Measurements from ENCODE around the gene ESR1. TPM values are rescaled to one million over a fixed set of nuclear protein-coding genes. Genes with fewer than 3 reads are reported as not detected.

Gene ESR1
- polyA plus RNA-seq, 1 of the 3 experiments (the other 2 are of a cell fraction) = under 0.01 TPM

DNA sequence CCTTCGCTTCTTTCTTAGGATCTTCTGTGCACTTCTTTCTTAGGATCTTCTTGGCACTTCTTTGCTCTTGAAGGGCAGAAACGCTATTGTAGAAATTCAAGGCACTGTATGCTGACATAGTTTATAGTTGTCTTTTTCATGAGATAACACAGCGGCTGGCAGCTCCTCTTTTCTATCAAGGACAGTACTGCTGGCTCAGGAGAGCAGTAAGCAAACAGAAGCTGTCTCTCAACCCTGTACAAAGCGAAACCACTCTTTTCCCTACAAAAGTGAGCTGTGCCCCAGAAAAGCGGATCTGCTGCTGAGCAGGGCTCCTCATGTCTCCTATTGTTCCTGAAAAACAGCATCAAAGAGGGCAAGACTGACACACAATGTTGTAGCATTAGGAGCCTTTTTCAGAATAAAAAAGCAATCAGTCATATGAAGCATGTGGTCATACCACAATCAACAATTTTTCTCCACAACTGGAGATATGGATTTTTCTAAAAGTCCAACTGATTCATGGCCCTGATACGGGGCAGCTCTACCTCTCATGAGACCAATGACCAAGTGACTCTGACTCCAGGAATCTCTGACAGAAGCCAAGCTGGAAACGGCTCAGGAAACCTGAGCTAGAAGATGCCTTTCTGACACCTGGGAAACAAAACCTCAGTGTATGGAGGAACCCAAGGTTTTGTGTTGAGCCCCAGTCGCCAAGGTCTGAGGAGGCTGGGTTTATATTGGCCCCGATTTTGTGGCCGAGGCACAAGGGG lies 255.9 kb downstream of the ESR1 start:
- no peaks in the 10 kb centered on the region for H3K9me2 ChIP-seq
- no peaks in the 10 kb centered on the region for H3K4me1 ChIP-seq (ENCODE audit: control insufficient read depth in 1 of 2, insufficient read depth in 2 of 2, low read depth in 1 of 2, low read length in 1 of 2)
- no peaks in the 10 kb centered on the region for H3F3A ChIP-seq (replicated peaks; ENCODE audit: insufficient read depth)
- TF ChIP-seq, protein P1, sequence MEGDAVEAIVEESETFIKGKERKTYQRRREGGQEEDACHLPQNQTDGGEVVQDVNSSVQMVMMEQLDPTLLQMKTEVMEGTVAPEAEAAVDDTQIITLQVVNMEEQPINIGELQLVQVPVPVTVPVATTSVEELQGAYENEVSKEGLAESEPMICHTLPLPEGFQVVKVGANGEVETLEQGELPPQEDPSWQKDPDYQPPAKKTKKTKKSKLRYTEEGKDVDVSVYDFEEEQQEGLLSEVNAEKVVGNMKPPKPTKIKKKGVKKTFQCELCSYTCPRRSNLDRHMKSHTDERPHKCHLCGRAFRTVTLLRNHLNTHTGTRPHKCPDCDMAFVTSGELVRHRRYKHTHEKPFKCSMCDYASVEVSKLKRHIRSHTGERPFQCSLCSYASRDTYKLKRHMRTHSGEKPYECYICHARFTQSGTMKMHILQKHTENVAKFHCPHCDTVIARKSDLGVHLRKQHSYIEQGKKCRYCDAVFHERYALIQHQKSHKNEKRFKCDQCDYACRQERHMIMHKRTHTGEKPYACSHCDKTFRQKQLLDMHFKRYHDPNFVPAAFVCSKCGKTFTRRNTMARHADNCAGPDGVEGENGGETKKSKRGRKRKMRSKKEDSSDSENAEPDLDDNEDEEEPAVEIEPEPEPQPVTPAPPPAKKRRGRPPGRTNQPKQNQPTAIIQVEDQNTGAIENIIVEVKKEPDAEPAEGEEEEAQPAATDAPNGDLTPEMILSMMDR (IDR thresholded peaks at IDR 0.05) = no peak
- TF ChIP-seq NFIC (IDR thresholded peaks at IDR 0.05; ENCODE audit: borderline replicate concordance) (no peak), RFX5 (IDR thresholded peaks at IDR 0.05; ENCODE audit: low read length) (no peak), JUND (IDR thresholded peaks at IDR 0.05) (no peak), SIN3A (IDR thresholded peaks at IDR 0.05; ENCODE audit: borderline replicate concordance, low read depth, low read length) (no peak), FOXJ3 (CRISPR knock-in tag; IDR thresholded peaks at IDR 0.05) (no peak), EZH2phosphoT487 (IDR thresholded peaks at IDR 0.05; ENCODE audit: borderline replicate concordance, low read depth) (no peak), FOXM1 (IDR thresholded peaks at IDR 0.05; ENCODE audit: low read depth) (no peak), GABPA (IDR thresholded peaks at IDR 0.05; ENCODE audit: low read depth) (no peak), RAD21 (IDR thresholded peaks at IDR 0.05; ENCODE audit: low read length) (no peak), ELF1 (IDR thresholded peaks at IDR 0.05) (no peak), RXRA (IDR thresholded peaks at IDR 0.05; ENCODE audit: borderline replicate concordance, low read depth) (no peak), FOSL2 (IDR thresholded peaks at IDR 0.05; ENCODE audit: borderline replicate concordance, low read depth) (no peak), POLR2AphosphoS5 (IDR thresholded peaks at IDR 0.05; ENCODE audit: low read depth, low read length) (no peak), TAF1 (IDR thresholded peaks at IDR 0.05; ENCODE audit: borderline replicate concordance, low read depth, low read length) (no peak), EP300 (IDR thresholded peaks at IDR 0.05; ENCODE audit: borderline replicate concordance in 1 of 2, low read depth in 1 of 2, low read length in 1 of 2) (no peak), GATA2 (CRISPR knock-in tag; IDR thresholded peaks at IDR 0.05) (no peak)
- TF ChIP-seq, protein P2, sequence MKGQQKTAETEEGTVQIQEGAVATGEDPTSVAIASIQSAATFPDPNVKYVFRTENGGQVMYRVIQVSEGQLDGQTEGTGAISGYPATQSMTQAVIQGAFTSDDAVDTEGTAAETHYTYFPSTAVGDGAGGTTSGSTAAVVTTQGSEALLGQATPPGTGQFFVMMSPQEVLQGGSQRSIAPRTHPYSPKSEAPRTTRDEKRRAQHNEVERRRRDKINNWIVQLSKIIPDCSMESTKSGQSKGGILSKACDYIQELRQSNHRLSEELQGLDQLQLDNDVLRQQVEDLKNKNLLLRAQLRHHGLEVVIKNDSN (IDR thresholded peaks at IDR 0.05; ENCODE audit: borderline replicate concordance, low read depth) = no peak
- TF ChIP-seq, protein P3, sequence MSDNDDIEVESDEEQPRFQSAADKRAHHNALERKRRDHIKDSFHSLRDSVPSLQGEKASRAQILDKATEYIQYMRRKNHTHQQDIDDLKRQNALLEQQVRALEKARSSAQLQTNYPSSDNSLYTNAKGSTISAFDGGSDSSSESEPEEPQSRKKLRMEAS (IDR thresholded peaks at IDR 0.05; ENCODE audit: low read depth) = no peak
- TF ChIP-seq, protein P4, sequence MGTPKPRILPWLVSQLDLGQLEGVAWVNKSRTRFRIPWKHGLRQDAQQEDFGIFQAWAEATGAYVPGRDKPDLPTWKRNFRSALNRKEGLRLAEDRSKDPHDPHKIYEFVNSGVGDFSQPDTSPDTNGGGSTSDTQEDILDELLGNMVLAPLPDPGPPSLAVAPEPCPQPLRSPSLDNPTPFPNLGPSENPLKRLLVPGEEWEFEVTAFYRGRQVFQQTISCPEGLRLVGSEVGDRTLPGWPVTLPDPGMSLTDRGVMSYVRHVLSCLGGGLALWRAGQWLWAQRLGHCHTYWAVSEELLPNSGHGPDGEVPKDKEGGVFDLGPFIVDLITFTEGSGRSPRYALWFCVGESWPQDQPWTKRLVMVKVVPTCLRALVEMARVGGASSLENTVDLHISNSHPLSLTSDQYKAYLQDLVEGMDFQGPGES (IDR thresholded peaks at IDR 0.05; ENCODE audit: low read depth, low read length) = no peak
- POLR2A ChIA-PET = no interaction called here
- H4K20me1 ChIP-seq (ENCODE audit: insufficient read depth) = no peaks in the 10 kb centered on the region
- WGBS (ENCODE audit: low lambda C conversion rate) = 32% methylated on average over 10 of the region's 10 CpGs
- no peak overlapping the region for H3K9ac ChIP-seq
- H3K27ac ChIP-seq (ENCODE audit: low read depth in 2 of 2, low read length in 1 of 2) = no peak overlapping the region
- CTCF ChIA-PET = interaction anchor here (1.0 kb wide), 1 partner anchor 14 kb away, joined by 3 read pairs; no protein-coding TSS in a partner anchor
- no peak overlapping the region for H2AFZ ChIP-seq (ENCODE audit: low read depth)
- no peaks in the 10 kb centered on the region for H3K79me2 ChIP-seq (ENCODE audit: insufficient read depth)
- H3K4me2 ChIP-seq = no peak overlapping the region
- no peak overlapping the region for H3K4me3 ChIP-seq (ENCODE audit: low read depth in 2 of 2, low read length in 1 of 2)
- H3K27me3 ChIP-seq (ENCODE audit: insufficient read depth) = no peaks in the 10 kb centered on the region
- no peaks in the 10 kb centered on the region for H3K9me3 ChIP-seq
- DNase-seq = no peak
- H3K36me3 ChIP-seq (replicated peaks in 1 of 2; ENCODE audit: control insufficient read depth in 1 of 2, insufficient read depth in 2 of 2, low read length in 1 of 2) = no peaks in the 10 kb centered on the region

Data from SK-N-SH (cell line).